T-helper 1 cell treated with Interleukin-12 subunit alpha and Interleukin-12 subunit beta and Interleukin-4 antibody, amounts not matched to agents 30 ng/mL and 1 ng/mL, for 36 hours (primary cell): ENCODE results near the gene SPAAR. TPM values are rescaled to one million over a fixed set of nuclear protein-coding genes. Genes with fewer than 3 reads are reported as not detected.
"Not testable (repeated sequence)": the region's sequence is repeated elsewhere in the genome, so short reads cannot be mapped to it uniquely, and the experiment has no call there.

ENCODE experiments used
- intact Hi-C: fragments of 100-400 bp; cut with micrococcal nuclease; formaldehyde crosslinking; loops from one replicate; pipeline ENCODE4 v1.15.1; 2024
- total RNA-seq: library from RNA; stranded (reverse); gene quantifications from 2 replicates; pipeline ENCODE4 v1.2.3, GENCODE V29; 2022

Gene SPAAR
- total RNA-seq = not detected in 2 replicates

- intact Hi-C loops = no loop called here
These were observed at the start of gene SPAAR for GRCh38 chr9:35909274-35909673. SPAAR (plus strand) TSS chr9:35909490; CDS start chr9:35910464, 974 bp downstream.

- intact Hi-C loops = no loop called here
These were observed 49.3 kb upstream of the SPAAR start for GRCh38 chr9:35859990-35860339.

- intact Hi-C loops = no loop called here
These were observed 48.0 kb upstream of the SPAAR start for GRCh38 chr9:35861161-35861897.

- intact Hi-C loops = no loop called here
These were observed 47.0 kb upstream of the SPAAR start for GRCh38 chr9:35862328-35862727.

GRCh38 chr9:35863583-35863982 lies 45.7 kb upstream of the SPAAR start:
- intact Hi-C loops = no loop called here

GRCh38 chr9:35864695-35865255 lies 44.5 kb upstream of the SPAAR start:
- intact Hi-C loops = no loop called here

GRCh38 chr9:35867538-35867937 lies 41.8 kb upstream of the SPAAR start:
- intact Hi-C loops = no loop called here

- intact Hi-C loops = no loop called here
These were observed 40.4 kb upstream of the SPAAR start for GRCh38 chr9:35868933-35869332.

- intact Hi-C loops = no loop called here
These were observed 39.6 kb upstream of the SPAAR start for GRCh38 chr9:35869621-35870216.

- intact Hi-C loops = no loop called here
These were observed 38.9 kb upstream of the SPAAR start, which contains the start of gene OR13J1 for GRCh38 chr9:35870351-35870923. OR13J1 (minus strand) TSS chr9:35870401; CDS start chr9:35870401, 0 bp downstream.

GRCh38 chr9:35871545-35871944 lies 37.7 kb upstream of the SPAAR start:
- intact Hi-C loops = no loop called here

- intact Hi-C loops = no loop called here
These were observed 36.8 kb upstream of the SPAAR start for GRCh38 chr9:35872505-35872904.

- intact Hi-C loops = loop anchor here (1.0 to 2.0 kb wide), 5 partner anchors 56 to 766 kb away; no protein-coding TSS in a partner anchor
These were observed 26.9 kb upstream of the SPAAR start for GRCh38 chr9:35882263-35882848.

- intact Hi-C loops = loop anchor here (1.0 to 2.0 kb wide), 5 partner anchors 57 to 766 kb away; no protein-coding TSS in a partner anchor
These were observed 26.3 kb upstream of the SPAAR start for GRCh38 chr9:35882996-35883395.

- intact Hi-C loops = not testable (repeated sequence)
These were observed 24.4 kb upstream of the SPAAR start for GRCh38 chr9:35884908-35885307.

GRCh38 chr9:35891646-35892045 lies 17.6 kb upstream of the SPAAR start:
- intact Hi-C loops = no loop called here

GRCh38 chr9:35892051-35892450 lies 17.2 kb upstream of the SPAAR start:
- intact Hi-C loops = no loop called here

- intact Hi-C loops = no loop called here
These were observed 12.7 kb upstream of the SPAAR start for GRCh38 chr9:35896570-35896969.

GRCh38 chr9:35897376-35898099 lies 11.8 kb upstream of the SPAAR start:
- intact Hi-C loops = not testable (repeated sequence)

- intact Hi-C loops = no loop called here
These were observed 11.0 kb upstream of the SPAAR start for GRCh38 chr9:35898337-35898736.

- intact Hi-C loops = no loop called here
These were observed 10.3 kb upstream of the SPAAR start for GRCh38 chr9:35899021-35899420.
